ENCODE results near the gene P2RY12. TPM values are rescaled to one million over a fixed set of nuclear protein-coding genes. Genes with fewer than 3 reads are reported as not detected.

Gene P2RY12
- total and polyA plus RNA-seq, 2 donors (not counting 3 experiments of a cell fraction or from before 2014, with no cell fraction given) = not detected

DNA sequence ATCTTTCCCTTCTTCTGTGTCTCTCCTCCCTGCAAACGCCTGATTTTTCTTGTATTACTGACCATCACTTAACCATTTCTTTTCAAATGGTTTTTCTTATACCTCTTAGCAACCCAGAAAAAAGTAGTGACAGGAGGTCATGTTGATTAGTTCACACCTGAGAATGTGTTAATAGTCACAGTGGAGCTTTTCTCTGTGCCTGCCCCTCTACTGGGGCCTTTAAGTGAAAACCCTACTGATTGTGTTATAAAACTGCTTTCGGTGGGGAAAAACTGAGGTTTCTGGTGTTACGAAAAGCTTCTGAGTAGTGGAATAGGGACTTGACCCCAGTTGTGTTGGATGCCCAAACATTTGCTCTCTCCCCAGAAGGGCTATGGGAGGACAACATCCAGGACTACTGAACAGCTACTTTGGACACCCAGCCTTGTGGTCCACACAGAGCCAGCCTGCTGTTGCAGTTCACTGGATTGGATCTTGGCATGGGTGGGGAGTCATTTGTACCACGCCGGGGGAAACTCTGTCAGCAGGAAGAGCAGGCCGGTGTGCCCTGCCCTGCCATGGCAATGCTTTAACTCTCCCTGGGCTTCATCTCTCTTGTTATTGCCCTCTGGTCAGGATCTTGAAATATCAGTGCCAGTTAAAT is 78.3 kb downstream of the P2RY12 start:
- no peaks in the 10 kb centered on the region for H4K20me1 ChIP-seq (replicated peaks; ENCODE audit: control insufficient read depth, extremely low read depth, insufficient read depth, low read length)
- peaks cover 0 to 2% of the 10 kb centered on the region in 2 experiments for H3K27me3 ChIP-seq (ENCODE audit: control insufficient read depth in 2 of 2, insufficient read depth in 2 of 2, low read length in 2 of 2)
- H3K27ac ChIP-seq (ENCODE audit: insufficient read depth, low read depth, low read length) = no peak overlapping the region
- H3K9ac ChIP-seq (replicated peaks; ENCODE audit: extremely low read depth, insufficient read depth, low read length) = no peak overlapping the region
- H3K9me1 ChIP-seq (replicated peaks; ENCODE audit: control insufficient read depth, extremely low read depth, insufficient read depth, low read length) = no peaks in the 10 kb centered on the region
- H3K4me2 ChIP-seq (ENCODE audit: insufficient read depth, low read length) = no peak overlapping the region
- BruUV-seq (replicated peaks) = no TSS peak
- no peak overlapping the region for H3K4me3 ChIP-seq (replicated peaks in 1 of 3; ENCODE audit: insufficient read depth in 1 of 3, low read depth in 1 of 3, low read length in 3 of 3)
- no peak overlapping the region for H2AFZ ChIP-seq (ENCODE audit: low read depth, low read length)
- no peaks in the 10 kb centered on the region for H3K79me2 ChIP-seq (ENCODE audit: control insufficient read depth, insufficient read depth, low read length)
- no peaks in the 10 kb centered on the region for H3K9me3 ChIP-seq (replicated peaks; ENCODE audit: control insufficient read depth, insufficient read depth, low read length)
- H3K4me1 ChIP-seq (ENCODE audit: control insufficient read depth, extremely low read depth, insufficient read depth, low read length) = no peaks in the 10 kb centered on the region
- ChIA-PET CTCF (interaction anchor here (0.7 to 2.0 kb wide), 5 partner anchors 9 to 78 kb away, joined by 3 to 6 read pairs (median 3); no protein-coding TSS in a partner anchor), POLR2A (no interaction called here)
- FAIRE-seq (no peak), DNase-seq (ENCODE audit: low read depth, low spot score) (no peak)
- H3K36me3 ChIP-seq (ENCODE audit: control insufficient read depth in 2 of 2, extremely low read depth in 1 of 2, insufficient read depth in 2 of 2, low read length in 2 of 2) = no peaks in the 10 kb centered on the region
- intact Hi-C loops (cut with micrococcal nuclease) = no loop called here
- dilution Hi-C loops (cut with MboI; ENCODE audit: extremely low pct_ligation_motif_present, low sequenced_read_pairs) = no loop called here
- TF ChIP-seq, protein P1, sequence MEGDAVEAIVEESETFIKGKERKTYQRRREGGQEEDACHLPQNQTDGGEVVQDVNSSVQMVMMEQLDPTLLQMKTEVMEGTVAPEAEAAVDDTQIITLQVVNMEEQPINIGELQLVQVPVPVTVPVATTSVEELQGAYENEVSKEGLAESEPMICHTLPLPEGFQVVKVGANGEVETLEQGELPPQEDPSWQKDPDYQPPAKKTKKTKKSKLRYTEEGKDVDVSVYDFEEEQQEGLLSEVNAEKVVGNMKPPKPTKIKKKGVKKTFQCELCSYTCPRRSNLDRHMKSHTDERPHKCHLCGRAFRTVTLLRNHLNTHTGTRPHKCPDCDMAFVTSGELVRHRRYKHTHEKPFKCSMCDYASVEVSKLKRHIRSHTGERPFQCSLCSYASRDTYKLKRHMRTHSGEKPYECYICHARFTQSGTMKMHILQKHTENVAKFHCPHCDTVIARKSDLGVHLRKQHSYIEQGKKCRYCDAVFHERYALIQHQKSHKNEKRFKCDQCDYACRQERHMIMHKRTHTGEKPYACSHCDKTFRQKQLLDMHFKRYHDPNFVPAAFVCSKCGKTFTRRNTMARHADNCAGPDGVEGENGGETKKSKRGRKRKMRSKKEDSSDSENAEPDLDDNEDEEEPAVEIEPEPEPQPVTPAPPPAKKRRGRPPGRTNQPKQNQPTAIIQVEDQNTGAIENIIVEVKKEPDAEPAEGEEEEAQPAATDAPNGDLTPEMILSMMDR (IDR thresholded peaks at IDR 0.05; ENCODE audit: extremely low read depth in 1 of 2, insufficient read depth in 1 of 2, low read depth in 1 of 2, low read length in 2 of 2) = no peak
- TF ChIP-seq MYC (IDR thresholded peaks at IDR 0.05; ENCODE audit: low read depth, low read length) = no peak
- TF ChIP-seq EZH2 (IDR thresholded peaks at IDR 0.05; ENCODE audit: borderline replicate concordance, low read depth, low read length, severe bottlenecking) = no peak
- no peak for TF ChIP-seq POLR2A (IDR thresholded peaks at IDR 0.05; ENCODE audit: low read depth, low read length)
- TF ChIP-seq GATA2 (IDR thresholded peaks at IDR 0.05; ENCODE audit: insufficient read depth, insufficient read length, low read depth, low read length) = no peak
- no peak for TF ChIP-seq JUN (IDR thresholded peaks at IDR 0.05; ENCODE audit: borderline replicate concordance, insufficient read depth, insufficient read length, low read depth)
- no peak for TF ChIP-seq FOS (IDR thresholded peaks at IDR 0.05; ENCODE audit: borderline replicate concordance, insufficient read depth, low read length)
- no peak for TF ChIP-seq POLR2AphosphoS5 (IDR thresholded peaks at IDR 0.05; ENCODE audit: insufficient read depth, low read depth, low read length)
- TF ChIP-seq, protein P2, sequence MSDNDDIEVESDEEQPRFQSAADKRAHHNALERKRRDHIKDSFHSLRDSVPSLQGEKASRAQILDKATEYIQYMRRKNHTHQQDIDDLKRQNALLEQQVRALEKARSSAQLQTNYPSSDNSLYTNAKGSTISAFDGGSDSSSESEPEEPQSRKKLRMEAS (IDR thresholded peaks at IDR 0.05; ENCODE audit: insufficient read depth, insufficient read length) = no peak
